Common myeloid progenitor, CD34-positive (primary cell): Measurements from ENCODE around the gene EPM2A.
"Not testable (repeated sequence)": the region's sequence is repeated elsewhere in the genome, so short reads cannot be mapped to it uniquely, and the experiment has no call there.

Source experiments
- CTCF ChIA-PET: fragments of 350-600 bp; sonication (Branson Sonifier 250); formaldehyde crosslinking; loops from one replicate; lab custom pipeline; 2021; ENCODE audit warnings: antibody characterized with exemption; lab: Charles Lee
- POLR2A ChIA-PET: fragments of 350-600 bp; sonication (Branson Sonifier 250); formaldehyde crosslinking; loops from one replicate; lab custom pipeline; 2021; ENCODE audit warnings: antibody characterized with exemption; lab: Charles Lee
- DNase-seq, 3 donors: peaks; one replicate each; pipeline versions ENCODE4 v3.0.0 to v3.0.0-alpha.2; 2013
- H3K27ac ChIP-seq, 2 experiments: 1 replicate in 1 of 2; 2 replicates in 1 of 2; pipeline ENCODE4 v1.7.0; 2013; ENCODE audit warnings: inconsistent platforms in 2 of 2, low read length in 2 of 2, mild to moderate bottlenecking in 2 of 2, low read depth in 1 of 2, moderate library complexity in 1 of 2; ENCODE audit not compliant: severe bottlenecking in 2 of 2, insufficient read depth in 1 of 2, poor library complexity in 1 of 2
- H3K27me3 ChIP-seq, 5 experiments: replicated peaks in 2 of 5; 1 replicate in 3 of 5; 2 replicates in 2 of 5; pipeline versions ENCODE4 v1.6.1 to v1.7.0; 2013; ENCODE audit warnings: low read length in 4 of 5, mild to moderate bottlenecking in 2 of 5, moderate library complexity in 2 of 5, inconsistent platforms in 1 of 5; ENCODE audit not compliant: insufficient read depth in 5 of 5, control insufficient read depth in 4 of 5
- H3K36me3 ChIP-seq, 4 experiments: 1 replicate in 2 of 4; 2 replicates in 2 of 4; pipeline versions ENCODE4 v1.6.1 to v1.7.0; 2013; ENCODE audit warnings: low read length in 3 of 4, control low read depth in 1 of 4, mild to moderate bottlenecking in 1 of 4; ENCODE audit not compliant: control insufficient read depth in 4 of 4, insufficient read depth in 4 of 4
- H3K4me1 ChIP-seq, 4 experiments: 1 replicate in 3 of 4; 2 replicates in 1 of 4; pipeline versions ENCODE4 v1.6.1 to v1.7.1; 2013; ENCODE audit warnings: low read length in 3 of 4, mild to moderate bottlenecking in 3 of 4, control low read depth in 1 of 4, inconsistent platforms in 1 of 4, moderate library complexity in 1 of 4; ENCODE audit not compliant: control insufficient read depth in 4 of 4, insufficient read depth in 4 of 4; ENCODE audit errors: control extremely low read depth in 1 of 4
- H3K4me3 ChIP-seq, 7 experiments: 1 replicate in 4 of 7; 2 replicates in 3 of 7; pipeline versions ENCODE4 v1.5.1 to v1.7.0; 2013; ENCODE audit warnings: mild to moderate bottlenecking in 7 of 7, low read length in 6 of 7, moderate library complexity in 6 of 7, inconsistent platforms in 2 of 7, low read depth in 2 of 7, control low read depth in 1 of 7; ENCODE audit not compliant: insufficient read depth in 4 of 7, control insufficient read depth in 1 of 7; ENCODE audit errors: extremely low read depth in 1 of 7
- H3K9me3 ChIP-seq, 5 experiments: 1 replicate in 4 of 5; 2 replicates in 1 of 5; pipeline versions ENCODE4 v1.6.1 to v1.7.1; 2013; ENCODE audit warnings: low read length in 4 of 5, mild to moderate bottlenecking in 2 of 5, inconsistent platforms in 1 of 5, low read depth in 1 of 5, moderate library complexity in 1 of 5; ENCODE audit not compliant: control insufficient read depth in 4 of 5, insufficient read depth in 2 of 5; ENCODE audit errors: control extremely low read depth in 1 of 5
- WGBS: methylation state at CpG from one replicate; pipeline ENCODE4 v1.1.5; 2013; ENCODE audit not compliant: insufficient coverage; 5-methylcytosine and 5-hydroxymethylcytosine counted together

EPM2A gene

DNA sequence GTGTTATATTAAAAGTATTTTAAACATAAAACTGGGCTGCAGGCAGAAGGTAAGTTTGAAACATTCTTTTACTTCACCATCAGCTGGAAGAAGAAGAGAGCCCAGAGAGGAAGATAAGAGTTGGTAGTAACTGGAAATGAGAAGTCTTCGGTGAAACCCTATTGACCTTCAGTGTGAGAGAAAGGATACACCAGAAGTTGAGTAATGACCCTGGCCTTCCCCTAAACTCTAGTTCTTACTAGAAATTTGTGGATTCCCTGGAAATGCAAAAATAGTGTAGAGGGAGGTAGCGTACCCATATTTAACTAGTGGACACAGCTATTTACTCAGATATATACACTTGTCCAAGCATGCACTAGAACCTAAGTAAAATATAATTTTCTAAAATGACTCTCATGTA is 8.0 kb upstream of the EPM2A start:
- ChIA-PET CTCF (no interaction called here), POLR2A (no interaction called here)
- Histone ChIP-seq H3K36me3 (no peaks in the 10 kb centered on the region), H3K4me1 (no peaks in the 10 kb centered on the region), H3K27me3 (no peaks in the 10 kb centered on the region), H3K9me3 (no peaks in the 10 kb centered on the region), H3K4me3 (no peak overlapping the region), H3K27ac (no peak overlapping the region)
- WGBS, result 100% methylated on average over 1 of the region's 2 CpGs
- DNase-seq, result no peak

DNA sequence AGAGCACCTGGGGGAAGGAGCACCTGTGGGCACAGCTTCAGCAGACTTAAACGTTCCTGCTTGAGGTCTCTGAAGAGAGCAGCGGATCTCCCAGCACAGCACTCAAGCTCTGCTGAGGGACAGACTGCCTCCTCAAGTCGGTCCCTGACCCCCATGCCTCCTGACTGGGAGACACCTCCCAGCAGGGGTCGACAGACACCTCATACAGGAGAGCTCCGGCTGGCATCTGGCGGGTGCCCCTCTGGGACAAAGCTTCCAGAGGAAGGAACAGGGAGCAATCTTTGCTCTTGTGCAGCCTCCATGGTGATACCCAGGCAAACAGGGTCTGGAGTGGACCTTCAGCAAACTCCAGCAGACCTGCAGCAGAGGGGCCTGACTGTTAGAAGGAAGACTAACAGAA is 7.2 kb upstream of the EPM2A start:
- CTCF ChIA-PET, H3K4me1 ChIP-seq, H3K4me3 ChIP-seq, H3K9me3 ChIP-seq, POLR2A ChIA-PET, H3K27me3 ChIP-seq, H3K36me3 ChIP-seq, DNase-seq, H3K27ac ChIP-seq: not testable (repeated sequence)
- 98% methylated on average over 6 of the region's 6 CpGs for WGBS

DNA sequence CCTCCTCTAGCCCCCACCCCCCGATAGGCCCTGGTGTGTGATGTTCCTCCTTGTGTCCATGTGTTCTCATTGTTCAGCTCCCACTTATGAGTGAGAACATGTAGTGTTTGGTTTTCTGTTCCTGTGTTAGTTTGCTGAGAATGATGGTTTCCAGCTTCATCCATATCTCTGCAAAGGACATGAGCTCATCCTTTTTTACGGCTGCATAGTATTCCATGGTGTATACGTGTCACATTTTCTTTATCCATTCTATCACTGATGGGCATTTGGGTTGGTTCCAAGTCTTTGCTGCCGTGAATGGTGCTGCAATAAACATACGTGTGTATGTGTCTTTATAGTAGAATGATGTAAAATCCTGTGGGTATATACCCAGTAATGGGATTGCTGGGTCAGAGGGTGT is 4.4 kb upstream of the EPM2A start:
- no CpG with 5 or more reads among the region's 5 CpGs for WGBS
- H3K4me3 ChIP-seq, H3K36me3 ChIP-seq, CTCF ChIA-PET, POLR2A ChIA-PET, H3K27ac ChIP-seq, H3K9me3 ChIP-seq, DNase-seq, H3K27me3 ChIP-seq: not testable (repeated sequence)
- H3K4me1 ChIP-seq, result peaks cover 8 to 17% (median 11%) of the 10 kb centered on the region in 4 experiments

GRCh38 chr6:145738265-145738664 is 2.9 kb upstream of the EPM2A start:
- CTCF ChIA-PET, result interaction anchor here (0.5 to 1.0 kb wide), 2 partner anchors 70 to 153 kb away, joined by 3 read pairs; no protein-coding TSS in a partner anchor
- Histone ChIP-seq H3K36me3 (no peaks in the 10 kb centered on the region), H3K27ac (no peak overlapping the region), H3K27me3 (no peaks in the 10 kb centered on the region), H3K9me3 (no peaks in the 10 kb centered on the region), H3K4me1 (peaks cover 9 to 26% (median 19%) of the 10 kb centered on the region in 4 experiments), H3K4me3 (no peak overlapping the region)
- DNase-seq, result no peak
- POLR2A ChIA-PET, result no interaction called here

GRCh38 chr6:145736661-145737144 is 1.4 kb upstream of the EPM2A start:
- H3K27ac ChIP-seq, result peak overlapping the region; percentile 35 to 96
- POLR2A ChIA-PET, result no interaction called here

GRCh38 chr6:145734486-145735355 is 599 bp downstream of the EPM2A start:
- H3K4me3 ChIP-seq, result peak overlapping the region; percentile 75 to 98 (median 84)
- DNase-seq, result peak; percentile 76 to 90 (median 86)
- H3K4me1 ChIP-seq, result peaks cover 9 to 38% (median 21%) of the 10 kb centered on the region in 4 experiments
- no peaks in the 10 kb centered on the region for H3K27me3 ChIP-seq
- peak overlapping the region; percentile 88 to 96 for H3K27ac ChIP-seq
- H3K36me3 ChIP-seq, result peaks cover 0 to 2% (median 0%) of the 10 kb centered on the region in 4 experiments
- POLR2A ChIA-PET, result interaction anchor here (0.8 kb wide), 1 partner anchor 1037 kb away, joined by 3 read pairs; no protein-coding TSS in a partner anchor
- H3K9me3 ChIP-seq, result peaks cover 0 to 8% (median 0%) of the 10 kb centered on the region in 5 experiments
- CTCF ChIA-PET, result interaction anchor here (1.0 to 1.7 kb wide), 4 partner anchors 14 to 134 kb away, joined by 3 to 11 read pairs (median 4); partner anchors contain the start of gene FBXO30
- 0% methylated on average over 67 of the region's 74 CpGs for WGBS

More at GRCh38 chr6:145736661-145737144, 1.4 kb upstream of the EPM2A start:
- Histone ChIP-seq H3K36me3 (no peaks in the 10 kb centered on the region), H3K9me3 (no peaks in the 10 kb centered on the region), H3K4me1 (peaks cover 9 to 37% (median 19%) of the 10 kb centered on the region in 4 experiments), H3K27me3 (no peaks in the 10 kb centered on the region), H3K4me3 (peak overlapping the region in 6 of 7 experiments; percentile 26 to 91 (median 59))
- CTCF ChIA-PET, result interaction anchor here (1.3 to 1.8 kb wide), 2 partner anchors 9 to 81 kb away, joined by 4 to 5 read pairs; no protein-coding TSS in a partner anchor
- peak in 1 of 3 donors; percentile 53 for DNase-seq
- WGBS, result 65% methylated on average over 5 of the region's 7 CpGs
